Measurements from ENCODE around the gene FOXO1.

- TF ChIP-seq CTCF (IDR thresholded peaks at IDR 0.05; ENCODE audit: low read depth, low read length, poor library complexity, severe bottlenecking), result no peak
- TF ChIP-seq EZH2phosphoT487 (IDR thresholded peaks at IDR 0.05; ENCODE audit: borderline replicate concordance, low read length), result no peak
These were observed 9.1 kb downstream of the FOXO1 start for GRCh38 chr13:40657307-40657706.
